Nephron (organoid): ENCODE data around the gene RERE.
"Not testable (repeated sequence)": the region's sequence is repeated elsewhere in the genome, so short reads cannot be mapped to it uniquely, and the experiment has no call there.

ENCODE experiments used
- H3K27ac Mint-ChIP-seq, 3 experiments: 2 replicates each; pipeline ENCODE4 v1.8.0; 2020; ENCODE audit warnings: mixed read lengths in 3 of 3, mild to moderate bottlenecking in 2 of 3, moderate library complexity in 1 of 3
- H3K27me3 Mint-ChIP-seq: 2 replicates; pipeline ENCODE4 v1.8.0; 2021; ENCODE audit warnings: low read depth, mild to moderate bottlenecking, moderate library complexity, mixed read lengths
- H3K36me3 Mint-ChIP-seq: 2 replicates; pipeline ENCODE4 v1.8.0; 2020; ENCODE audit warnings: low read depth, mixed read lengths
- H3K4me1 Mint-ChIP-seq: 2 replicates; pipeline ENCODE4 v1.8.0; 2020; ENCODE audit warnings: mixed read lengths
- H3K4me3 Mint-ChIP-seq, 3 experiments: 2 replicates each; pipeline ENCODE4 v1.8.0; 2020; ENCODE audit warnings: mild to moderate bottlenecking in 3 of 3, mixed read lengths in 3 of 3, moderate library complexity in 2 of 3
- H3K9me3 Mint-ChIP-seq: 2 replicates; pipeline ENCODE4 v1.8.0; 2020; ENCODE audit warnings: mixed read lengths
- TF ChIP-seq, protein P1 (sequence below), 3 experiments: fragments of 200-600 bp; sonication (generic); IDR thresholded peaks; one replicate each; pipeline ENCODE4 v1.5.0; 2021; ENCODE audit warnings: antibody characterized with exemption in 3 of 3; ENCODE audit not compliant: unreplicated experiment in 3 of 3

The RERE gene

GRCh38 chr1:8625491-8625890 lies 191.9 kb downstream of the RERE start:
- Mint-ChIP-seq H3K27me3 (no peaks in the 10 kb centered on the region), H3K36me3 (peaks cover 5% of the 10 kb centered on the region), H3K9me3 (no peaks in the 10 kb centered on the region), H3K4me3 (no peak overlapping the region), H3K4me1 (peaks cover 54% of the 10 kb centered on the region), H3K27ac (no peak overlapping the region)
- TF ChIP-seq, protein P1, sequence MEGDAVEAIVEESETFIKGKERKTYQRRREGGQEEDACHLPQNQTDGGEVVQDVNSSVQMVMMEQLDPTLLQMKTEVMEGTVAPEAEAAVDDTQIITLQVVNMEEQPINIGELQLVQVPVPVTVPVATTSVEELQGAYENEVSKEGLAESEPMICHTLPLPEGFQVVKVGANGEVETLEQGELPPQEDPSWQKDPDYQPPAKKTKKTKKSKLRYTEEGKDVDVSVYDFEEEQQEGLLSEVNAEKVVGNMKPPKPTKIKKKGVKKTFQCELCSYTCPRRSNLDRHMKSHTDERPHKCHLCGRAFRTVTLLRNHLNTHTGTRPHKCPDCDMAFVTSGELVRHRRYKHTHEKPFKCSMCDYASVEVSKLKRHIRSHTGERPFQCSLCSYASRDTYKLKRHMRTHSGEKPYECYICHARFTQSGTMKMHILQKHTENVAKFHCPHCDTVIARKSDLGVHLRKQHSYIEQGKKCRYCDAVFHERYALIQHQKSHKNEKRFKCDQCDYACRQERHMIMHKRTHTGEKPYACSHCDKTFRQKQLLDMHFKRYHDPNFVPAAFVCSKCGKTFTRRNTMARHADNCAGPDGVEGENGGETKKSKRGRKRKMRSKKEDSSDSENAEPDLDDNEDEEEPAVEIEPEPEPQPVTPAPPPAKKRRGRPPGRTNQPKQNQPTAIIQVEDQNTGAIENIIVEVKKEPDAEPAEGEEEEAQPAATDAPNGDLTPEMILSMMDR (IDR thresholded peaks at IDR 0.05; ENCODE audit: unreplicated experiment in 3 of 3): no peak

DNA sequence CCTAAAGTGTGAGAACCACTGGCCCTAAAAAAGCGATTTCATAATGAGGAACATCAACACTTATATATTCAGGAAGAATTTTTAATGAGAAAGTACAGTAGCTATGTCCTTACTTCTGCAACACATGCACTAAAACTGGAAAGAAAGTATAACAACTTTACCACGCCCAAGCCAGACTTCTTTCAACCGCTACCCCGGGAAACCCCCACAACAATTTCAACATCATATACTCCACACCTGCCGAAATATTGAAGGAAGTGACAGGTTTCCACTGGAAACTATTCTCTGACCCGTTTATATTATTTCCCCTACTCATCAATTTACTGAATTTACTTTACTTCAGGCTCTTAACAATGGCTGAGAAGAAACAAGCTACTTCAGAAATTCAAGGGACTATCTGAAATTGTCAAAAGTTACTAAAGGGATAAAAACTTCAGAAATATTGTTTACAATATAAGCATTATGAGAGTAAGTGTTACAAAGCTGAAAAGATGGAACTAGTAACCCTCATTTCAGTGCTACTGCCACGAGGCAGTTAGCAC lies 193.7 kb downstream of the RERE start:
- H3K36me3 Mint-ChIP-seq, H3K27ac Mint-ChIP-seq, H3K9me3 Mint-ChIP-seq, H3K27me3 Mint-ChIP-seq, H3K4me3 Mint-ChIP-seq: not testable (repeated sequence)
- peaks cover 36% of the 10 kb centered on the region for H3K4me1 Mint-ChIP-seq

DNA sequence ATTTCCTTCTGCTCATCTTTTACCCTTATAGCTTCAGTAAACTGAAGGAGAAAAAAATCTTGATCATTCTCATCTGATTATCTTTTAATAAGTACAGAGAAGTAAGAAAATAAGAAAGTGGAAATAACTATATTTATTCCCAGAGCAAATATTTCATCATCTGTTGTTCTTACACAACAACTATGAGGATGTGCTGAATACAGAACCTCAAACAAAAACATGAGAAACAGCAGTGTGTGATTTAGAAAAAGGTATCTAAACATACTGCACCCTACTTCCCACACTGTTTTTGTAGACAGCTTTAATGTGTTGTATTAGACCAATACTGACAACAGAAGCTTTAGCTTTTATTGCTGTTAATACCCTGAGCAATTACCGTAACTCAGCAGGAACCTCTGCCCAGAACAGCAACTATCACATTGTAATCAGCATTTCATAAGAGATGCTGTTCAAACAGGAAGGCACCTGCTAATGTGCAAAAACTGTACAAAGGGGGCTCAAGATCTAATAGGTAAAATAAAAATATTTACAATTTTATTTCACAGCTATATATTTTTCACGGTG lies 195.6 kb downstream of the RERE start:
- not testable (repeated sequence) for H3K36me3 Mint-ChIP-seq, H3K9me3 Mint-ChIP-seq, H3K27ac Mint-ChIP-seq, H3K27me3 Mint-ChIP-seq, H3K4me3 Mint-ChIP-seq
- peaks cover 25% of the 10 kb centered on the region for H3K4me1 Mint-ChIP-seq

GRCh38 chr1:8621034-8621582 lies 196.3 kb downstream of the RERE start:
- H3K4me3 Mint-ChIP-seq, H3K36me3 Mint-ChIP-seq, H3K27me3 Mint-ChIP-seq, H3K9me3 Mint-ChIP-seq: not testable (repeated sequence)
- Mint-ChIP-seq H3K27ac (peak overlapping the region in 1 of 3 experiments; percentile 11), H3K4me1 (peaks cover 17% of the 10 kb centered on the region)

GRCh38 chr1:8619917-8620502 lies 197.4 kb downstream of the RERE start:
- not testable (repeated sequence) for H3K27me3 Mint-ChIP-seq, H3K36me3 Mint-ChIP-seq, H3K4me1 Mint-ChIP-seq, H3K9me3 Mint-ChIP-seq, H3K4me3 Mint-ChIP-seq, H3K27ac Mint-ChIP-seq

- H3K27me3 Mint-ChIP-seq, H3K27ac Mint-ChIP-seq, H3K9me3 Mint-ChIP-seq, H3K36me3 Mint-ChIP-seq, H3K4me3 Mint-ChIP-seq: not testable (repeated sequence)
- peaks cover 12% of the 10 kb centered on the region for H3K4me1 Mint-ChIP-seq
These were observed 198.0 kb downstream of the RERE start for GRCh38 chr1:8619419-8619818.

DNA sequence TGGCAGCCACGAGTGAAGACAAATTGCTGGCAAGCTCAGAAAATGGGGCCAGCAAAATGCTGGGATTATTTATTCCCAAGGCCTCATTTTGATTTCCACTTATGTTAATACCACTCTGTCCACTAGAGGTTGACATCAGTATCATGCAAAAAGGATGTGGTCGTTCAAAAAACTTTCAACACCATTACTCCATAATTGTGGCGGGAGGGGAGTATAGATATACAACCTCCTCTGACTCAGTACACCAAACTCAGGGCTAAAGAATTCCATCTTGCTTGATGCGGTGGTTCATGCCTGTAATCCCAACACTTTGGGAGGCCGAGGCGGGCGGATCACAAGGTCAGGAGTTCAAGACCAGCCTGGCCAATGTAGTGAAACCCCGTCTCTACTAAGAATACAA lies 200.6 kb downstream of the RERE start:
- not testable (repeated sequence) for H3K9me3 Mint-ChIP-seq, H3K27me3 Mint-ChIP-seq, H3K27ac Mint-ChIP-seq, H3K4me3 Mint-ChIP-seq
- Mint-ChIP-seq H3K36me3 (peaks cover 22% of the 10 kb centered on the region), H3K4me1 (peaks cover 23% of the 10 kb centered on the region)

GRCh38 chr1:8611634-8612515 lies 205.6 kb downstream of the RERE start:
- peaks cover 34% of the 10 kb centered on the region for H3K36me3 Mint-ChIP-seq
- H3K4me3 Mint-ChIP-seq, H3K27me3 Mint-ChIP-seq, H3K9me3 Mint-ChIP-seq: not testable (repeated sequence)
- peak overlapping the region; percentile 31 to 48 (median 42) for H3K27ac Mint-ChIP-seq
- H3K4me1 Mint-ChIP-seq: peaks cover 26% of the 10 kb centered on the region

DNA sequence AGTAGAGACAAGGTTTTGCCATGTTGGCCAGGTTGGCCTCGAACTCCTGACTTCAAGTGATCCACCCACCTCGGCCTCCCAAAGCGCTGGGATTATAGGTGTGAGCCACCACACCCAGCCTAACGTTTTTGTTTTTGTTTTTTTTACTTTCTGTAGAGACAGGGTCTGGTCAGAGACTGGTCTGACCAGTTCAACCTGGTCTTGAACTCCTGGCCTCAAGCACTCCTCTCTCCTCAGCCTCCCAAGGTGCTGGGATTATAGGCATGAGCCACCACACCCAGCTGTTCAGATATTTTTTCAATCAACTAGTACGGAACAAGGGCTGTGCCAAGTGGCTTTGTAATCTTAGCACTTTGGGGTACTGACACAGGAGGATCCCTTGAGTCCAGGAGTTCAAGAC lies 209.5 kb downstream of the RERE start:
- no peaks in the 10 kb centered on the region for H3K9me3 Mint-ChIP-seq
- H3K4me1 Mint-ChIP-seq: peaks cover 30% of the 10 kb centered on the region
- no peak overlapping the region for H3K4me3 Mint-ChIP-seq
- no peaks in the 10 kb centered on the region for H3K27me3 Mint-ChIP-seq
- TF ChIP-seq, protein P1 (IDR thresholded peaks at IDR 0.05; ENCODE audit: unreplicated experiment in 3 of 3): no peak
- H3K36me3 Mint-ChIP-seq: peaks cover 24% of the 10 kb centered on the region
- no peak overlapping the region for H3K27ac Mint-ChIP-seq
